Trophoblast cell (in vitro differentiated cells and primary cell): Measurements from ENCODE around the gene NAT14.

ENCODE experiments used
- DNase-seq, 2 donors: peaks; one replicate each; pipeline ENCODE4 v3.0.0-alpha.2; 2016
- H2AFZ ChIP-seq: 2 replicates; pipeline ENCODE4 v1.6.1; 2013; ENCODE audit warnings: low read length, moderate library complexity, mild to moderate bottlenecking; ENCODE audit not compliant: insufficient read depth, poor library complexity
- H2AK5ac ChIP-seq: 2 replicates; pipeline ENCODE4 v1.6.1; 2013; ENCODE audit warnings: mild to moderate bottlenecking, low read length
- H2BK120ac ChIP-seq: 2 replicates; pipeline ENCODE4 v1.6.1; 2013; ENCODE audit warnings: low read length, mild to moderate bottlenecking, moderate library complexity; ENCODE audit not compliant: insufficient read depth, poor library complexity
- H2BK12ac ChIP-seq: 2 replicates; pipeline ENCODE4 v1.6.1; 2013; ENCODE audit warnings: mild to moderate bottlenecking, low read length, moderate library complexity
- H2BK5ac ChIP-seq: 2 replicates; pipeline ENCODE4 v1.6.1; 2013; ENCODE audit warnings: low read length, low read depth, moderate library complexity, mild to moderate bottlenecking; ENCODE audit not compliant: poor library complexity
- H3K14ac ChIP-seq: 2 replicates; pipeline ENCODE4 v1.6.1; 2013; ENCODE audit warnings: mild to moderate bottlenecking, low read length
- H3K18ac ChIP-seq: 2 replicates; pipeline ENCODE4 v1.6.1; 2013; ENCODE audit warnings: mild to moderate bottlenecking, low read length
- H3K23ac ChIP-seq: 2 replicates; pipeline ENCODE4 v1.6.1; 2013; ENCODE audit warnings: low read length
- H3K27ac ChIP-seq: 2 replicates; pipeline ENCODE4 v1.5.1; 2013; ENCODE audit warnings: low read depth, mild to moderate bottlenecking, inconsistent platforms, low read length, moderate library complexity
- H3K27me3 ChIP-seq: 2 replicates; pipeline ENCODE4 v1.6.1; 2013; ENCODE audit warnings: inconsistent platforms, mild to moderate bottlenecking, low read length, moderate library complexity; ENCODE audit not compliant: insufficient read depth
- H3K36me3 ChIP-seq, 2 experiments: 1 replicate in 1 of 2; 2 replicates in 1 of 2; pipeline ENCODE4 v1.6.1; 2013; ENCODE audit warnings: low read length in 2 of 2, mild to moderate bottlenecking in 2 of 2, moderate library complexity in 1 of 2; ENCODE audit not compliant: insufficient read depth in 2 of 2, control insufficient read depth in 1 of 2
- H3K4ac ChIP-seq: 2 replicates; pipeline ENCODE4 v1.6.1; 2013; ENCODE audit warnings: low read depth, mild to moderate bottlenecking, low read length, moderate library complexity
- H3K4me1 ChIP-seq, 2 experiments: 1 replicate in 1 of 2; 2 replicates in 1 of 2; pipeline ENCODE4 v1.6.1; 2013; ENCODE audit warnings: low read length in 2 of 2, mild to moderate bottlenecking in 2 of 2, moderate library complexity in 1 of 2; ENCODE audit not compliant: insufficient read depth in 2 of 2, control insufficient read depth in 1 of 2
- H3K4me2 ChIP-seq: 2 replicates; pipeline ENCODE4 v1.6.1; 2013; ENCODE audit warnings: inconsistent platforms, mild to moderate bottlenecking, low read length, moderate library complexity
- H3K4me3 ChIP-seq: 2 replicates; pipeline ENCODE4 v1.5.1; 2013; ENCODE audit warnings: mild to moderate bottlenecking, low read depth, low read length, inconsistent platforms
- H3K79me1 ChIP-seq: one replicate; pipeline ENCODE4 v1.6.1; 2013; ENCODE audit warnings: low read length
- H3K79me2 ChIP-seq: 2 replicates; pipeline ENCODE4 v1.6.1; 2013; ENCODE audit warnings: low read length, mild to moderate bottlenecking; ENCODE audit not compliant: control insufficient read depth, insufficient read depth, poor library complexity
- H3K9ac ChIP-seq: 2 replicates; pipeline ENCODE4 v1.6.1; 2013; ENCODE audit warnings: mild to moderate bottlenecking, low read length
- H3K9me3 ChIP-seq: 2 replicates; pipeline ENCODE4 v1.6.1; 2013; ENCODE audit warnings: low read depth, mild to moderate bottlenecking, control low read depth, inconsistent platforms, low read length; ENCODE audit not compliant: insufficient read depth
- H4K12ac ChIP-seq: 2 replicates; pipeline ENCODE4 v1.6.1; 2013; ENCODE audit warnings: low read depth, mild to moderate bottlenecking, low read length, moderate library complexity
- H4K8ac ChIP-seq: 2 replicates; pipeline ENCODE4 v1.6.1; 2013; ENCODE audit warnings: low read depth, mild to moderate bottlenecking, low read length, moderate library complexity
- H4K91ac ChIP-seq: one replicate; pipeline ENCODE4 v1.6.1; 2013; ENCODE audit warnings: low read depth, mild to moderate bottlenecking, low read length, moderate library complexity
- WGBS: extraction: QIAGEN DNeasy Blood & Tissue Kit; methylation state at CpG from one replicate; pipeline ENCODE4 v1.1.7; 2013; ENCODE audit warnings: missing lambda C conversion rate; ENCODE audit not compliant: insufficient read length, insufficient coverage; ENCODE audit errors: extremely low coverage; 5-methylcytosine and 5-hydroxymethylcytosine counted together

The NAT14 gene

GRCh38 chr19:55488986-55489710 is 4.2 kb downstream of the NAT14 start:
- H3K4me1 ChIP-seq, result peaks cover 48 to 58% of the 10 kb centered on the region in 2 experiments
- H2AFZ ChIP-seq, result peak overlapping the region; percentile 28
- H3K79me2 ChIP-seq, result peaks cover 24% of the 10 kb centered on the region
- peak overlapping the region; percentile 79 for H3K18ac ChIP-seq
- H3K14ac ChIP-seq, result peak overlapping the region; percentile 67
- peaks cover 49% of the 10 kb centered on the region for H3K79me1 ChIP-seq
- no peaks in the 10 kb centered on the region for H3K27me3 ChIP-seq
- no peak overlapping the region for H3K9ac ChIP-seq
- H3K27ac ChIP-seq, result peak overlapping the region; percentile 97
- H2BK12ac ChIP-seq, result peak overlapping the region; percentile 84
- H2BK5ac ChIP-seq, result peak overlapping the region; percentile 79
- H3K4me2 ChIP-seq, result peak overlapping the region; percentile 53
- no peak overlapping the region for H3K23ac ChIP-seq
- peak overlapping the region; percentile 93 for H4K8ac ChIP-seq
- no peak for DNase-seq
- H3K36me3 ChIP-seq, result peaks cover 10 to 13% of the 10 kb centered on the region in 2 experiments
- H4K12ac ChIP-seq, result peak overlapping the region; percentile 13
- no peaks in the 10 kb centered on the region for H3K9me3 ChIP-seq
- peak overlapping the region; percentile 73 for H2BK120ac ChIP-seq
- peak overlapping the region; percentile 12 for H3K4ac ChIP-seq
- peak overlapping the region; percentile 66 for H2AK5ac ChIP-seq
- peak overlapping the region; percentile 97 for H4K91ac ChIP-seq
- no CpG with 5 or more reads among the region's 36 CpGs for WGBS
- peak overlapping the region; percentile 38 for H3K4me3 ChIP-seq

DNA sequence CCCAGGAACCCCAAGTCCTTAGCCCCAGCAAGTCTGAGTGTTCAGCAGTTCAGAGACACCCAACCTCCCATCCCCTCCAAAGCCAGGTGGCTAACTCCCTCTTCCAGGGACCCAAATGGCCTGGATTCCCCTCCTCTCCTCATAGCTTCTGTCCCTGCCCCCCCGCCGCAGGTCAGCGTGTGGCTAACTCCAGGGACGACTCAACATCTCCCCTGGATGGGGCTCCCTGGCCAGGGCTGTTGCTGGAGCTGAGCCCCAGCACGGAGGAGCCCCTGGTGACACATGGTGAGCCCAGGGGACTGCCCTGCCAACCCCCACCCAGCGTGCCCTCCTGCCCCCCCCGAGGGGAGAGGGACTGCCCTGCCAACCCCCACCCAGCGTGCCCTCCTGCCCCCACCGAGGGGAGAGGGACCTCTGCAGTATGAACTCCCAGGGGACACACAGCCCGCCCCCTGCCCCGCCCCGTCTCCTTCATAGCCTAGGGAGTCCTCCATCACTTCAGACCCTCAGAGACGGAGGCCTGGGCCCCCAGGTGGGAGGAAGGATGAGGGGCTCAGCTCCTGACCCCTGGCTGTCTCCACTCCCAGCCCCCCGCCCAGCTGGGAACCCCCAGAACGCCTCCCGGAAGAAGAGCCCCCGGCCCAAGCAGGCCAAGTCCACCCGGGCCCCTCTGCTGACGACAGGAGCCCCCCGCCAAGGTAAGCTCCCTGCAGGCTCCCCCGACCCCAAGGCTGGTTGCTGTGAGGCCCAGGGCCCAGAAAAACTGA is 4.9 kb downstream of the NAT14 start:
- WGBS, result no CpG with 5 or more reads among the region's 21 CpGs
- H3K4me1 ChIP-seq, result peaks cover 42 to 54% of the 10 kb centered on the region in 2 experiments
- peak overlapping the region; percentile 5 for H3K27ac ChIP-seq
- H3K18ac ChIP-seq, result peak overlapping the region; percentile 79
- H2BK12ac ChIP-seq, result peak overlapping the region; percentile 84
- H3K4me2 ChIP-seq, result peak overlapping the region; percentile 20
- H3K79me2 ChIP-seq, result peaks cover 20% of the 10 kb centered on the region
- H4K12ac ChIP-seq, result no peak overlapping the region
- peaks cover 15 to 18% of the 10 kb centered on the region in 2 experiments for H3K36me3 ChIP-seq
- no peak overlapping the region for H3K4me3 ChIP-seq
- peak overlapping the region; percentile 73 for H2BK120ac ChIP-seq
- H3K9ac ChIP-seq, result no peak overlapping the region
- peak overlapping the region; percentile 66 for H2AK5ac ChIP-seq
- peaks cover 44% of the 10 kb centered on the region for H3K79me1 ChIP-seq
- H3K23ac ChIP-seq, result no peak overlapping the region
- H3K27me3 ChIP-seq, result no peaks in the 10 kb centered on the region
- no peak for DNase-seq
- peak overlapping the region; percentile 50 for H4K8ac ChIP-seq
- H2BK5ac ChIP-seq, result peak overlapping the region; percentile 79
- H3K4ac ChIP-seq, result peak overlapping the region; percentile 12
- no peaks in the 10 kb centered on the region for H3K9me3 ChIP-seq
- H3K14ac ChIP-seq, result peak overlapping the region; percentile 67
- peak overlapping the region; percentile 97 for H4K91ac ChIP-seq
- H2AFZ ChIP-seq, result peak overlapping the region; percentile 28

DNA sequence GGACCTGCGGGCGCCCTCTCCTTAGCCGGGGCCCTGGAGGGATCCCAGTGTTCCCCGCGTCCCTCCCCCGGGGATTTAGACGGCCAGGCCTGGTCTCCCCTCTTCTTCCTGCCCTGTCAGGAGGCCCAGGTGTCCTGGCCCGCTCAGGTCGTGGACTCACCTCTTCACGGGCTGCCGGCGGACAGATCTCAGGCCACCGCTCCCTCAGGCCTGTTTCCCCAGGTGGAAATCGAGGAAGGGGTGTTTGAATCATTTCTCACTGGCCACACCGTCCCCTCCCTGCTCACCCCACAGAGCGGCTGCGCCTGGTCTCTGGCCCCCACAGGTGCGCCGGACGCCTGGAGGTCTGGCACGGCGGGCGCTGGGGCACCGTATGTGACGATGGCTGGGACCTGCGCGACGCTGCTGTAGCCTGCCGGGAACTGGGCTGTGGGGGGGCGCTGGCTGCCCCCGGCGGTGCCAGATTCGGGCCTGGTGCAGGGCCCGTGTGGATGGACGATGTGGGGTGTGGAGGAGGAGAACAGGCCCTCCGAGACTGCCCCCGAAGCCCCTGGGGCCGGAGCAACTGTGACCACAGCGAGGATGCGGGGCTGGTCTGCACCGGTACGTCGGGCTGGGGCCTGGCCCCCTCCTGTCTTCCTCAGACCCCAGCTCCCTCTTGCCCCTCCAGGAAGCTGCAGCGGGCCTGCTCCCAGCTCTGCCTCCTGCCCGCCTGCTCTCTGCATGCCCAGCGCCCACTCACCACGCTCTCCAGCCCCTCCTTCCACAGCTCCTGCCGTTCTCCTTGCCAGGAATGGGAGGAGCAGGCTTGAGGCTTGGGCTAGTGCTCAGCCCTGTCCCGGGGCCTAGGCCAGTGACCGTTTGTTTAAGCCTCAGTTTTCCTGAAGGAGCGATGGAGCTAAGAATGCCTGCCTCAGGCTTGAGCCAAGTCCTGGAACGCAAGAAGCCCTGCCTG is 5.8 kb downstream of the NAT14 start:
- H2BK5ac ChIP-seq, result no peak overlapping the region
- H3K9ac ChIP-seq, result no peak overlapping the region
- no peak overlapping the region for H2AFZ ChIP-seq
- no peak overlapping the region for H3K14ac ChIP-seq
- no CpG with 5 or more reads among the region's 52 CpGs for WGBS
- peak overlapping the region; percentile 5 for H3K18ac ChIP-seq
- no peak overlapping the region for H3K23ac ChIP-seq
- no peak overlapping the region for H3K27ac ChIP-seq
- H3K4me2 ChIP-seq, result no peak overlapping the region
- H3K4me3 ChIP-seq, result no peak overlapping the region
- H4K12ac ChIP-seq, result no peak overlapping the region
- H3K4me1 ChIP-seq, result peaks cover 37 to 50% of the 10 kb centered on the region in 2 experiments
- peak overlapping the region; percentile 1 for H2BK120ac ChIP-seq
- no peak overlapping the region for H4K8ac ChIP-seq
- peaks cover 16% of the 10 kb centered on the region for H3K79me2 ChIP-seq
- H4K91ac ChIP-seq, result peak overlapping the region; percentile 41
- DNase-seq, result no peak
- H3K27me3 ChIP-seq, result no peaks in the 10 kb centered on the region
- peak overlapping the region; percentile 58 for H2AK5ac ChIP-seq
- peaks cover 37% of the 10 kb centered on the region for H3K79me1 ChIP-seq
- H3K36me3 ChIP-seq, result peaks cover 15 to 18% of the 10 kb centered on the region in 2 experiments
- peak overlapping the region; percentile 27 for H2BK12ac ChIP-seq
- H3K4ac ChIP-seq, result no peak overlapping the region
- no peaks in the 10 kb centered on the region for H3K9me3 ChIP-seq
